AG10803 (cell line): Measurements from ENCODE around the gene ATAD3A.
"Not testable (repeated sequence)": the region's sequence is repeated elsewhere in the genome, so short reads cannot be mapped to it uniquely, and the experiment has no call there.

ENCODE experiments used
- DNase-seq: peaks from one replicate; pipeline ENCODE4 v3.0.0; 2010; ENCODE audit warnings: low read depth
- H3K4me3 ChIP-seq: 2 replicates; pipeline ENCODE4 v1.5.1; 2011; ENCODE audit warnings: mild to moderate bottlenecking, low read length, control low read depth
- CTCF ChIP-seq: conservative IDR thresholded peaks from 2 replicates; pipeline ENCODE4 v1.5.1; 2011; ENCODE audit warnings: mild to moderate bottlenecking, low read length, control low read depth, inconsistent platforms

ATAD3A gene

GRCh38 chr1:1477206-1477605 lies 34.8 kb upstream of the ATAD3A start:
- H3K4me3 ChIP-seq, result no peak overlapping the region
- no peak for DNase-seq
- no peak for TF ChIP-seq CTCF

- no peak overlapping the region for H3K4me3 ChIP-seq
- no peak for DNase-seq
- no peak for TF ChIP-seq CTCF
Observed at GRCh38 chr1:1479547-1480487, 32.1 kb upstream of the ATAD3A start.

GRCh38 chr1:1480488-1480867 lies 31.5 kb upstream of the ATAD3A start:
- H3K4me3 ChIP-seq, DNase-seq: not testable (repeated sequence)

- DNase-seq, H3K4me3 ChIP-seq: not testable (repeated sequence)
Observed at GRCh38 chr1:1481811-1482210, 30.2 kb upstream of the ATAD3A start.

GRCh38 chr1:1482856-1483255 lies 29.1 kb upstream of the ATAD3A start:
- no peak for DNase-seq
- no peak for TF ChIP-seq CTCF

GRCh38 chr1:1483714-1484113 lies 28.2 kb upstream of the ATAD3A start:
- DNase-seq, result no peak
- no peak overlapping the region for H3K4me3 ChIP-seq
- TF ChIP-seq CTCF, result no peak

More at GRCh38 chr1:1482856-1483255, 29.1 kb upstream of the ATAD3A start:
- H3K4me3 ChIP-seq, result no peak overlapping the region

GRCh38 chr1:1484976-1485750 lies 26.8 kb upstream of the ATAD3A start:
- not testable (repeated sequence) for DNase-seq, H3K4me3 ChIP-seq

- H3K4me3 ChIP-seq, DNase-seq: not testable (repeated sequence)
Observed at GRCh38 chr1:1485755-1486317, 26.1 kb upstream of the ATAD3A start.

GRCh38 chr1:1487701-1488100 lies 24.3 kb upstream of the ATAD3A start:
- no peak for DNase-seq
- H3K4me3 ChIP-seq, result no peak overlapping the region
- TF ChIP-seq CTCF, result no peak
